Neural crest cell (in vitro differentiated cells): ENCODE measurements around the gene CD300LG. TPM values are rescaled to one million over a fixed set of nuclear protein-coding genes. Genes with fewer than 3 reads are reported as not detected.
A peak's percentile ranks its signal among the peaks of the same experiment; 100 is the strongest.
"Not testable (repeated sequence)": the region's sequence is repeated elsewhere in the genome, so short reads cannot be mapped to it uniquely, and the experiment has no call there.

ENCODE experiments used
- DNase-seq: peaks from one replicate; pipeline ENCODE4 v3.0.0; 2021; ENCODE audit warnings: low read depth, mixed read lengths, low spot score
- H3K27ac Mint-ChIP-seq: one replicate; pipeline ENCODE4 v1.8.0; 2021; ENCODE audit warnings: mild to moderate bottlenecking, mixed read lengths; ENCODE audit not compliant: unreplicated experiment
- H3K27me3 Mint-ChIP-seq: 2 replicates; pipeline ENCODE4 v1.8.0; 2021; ENCODE audit warnings: low read depth, mild to moderate bottlenecking, mixed read lengths
- H3K36me3 Mint-ChIP-seq: 2 replicates; pipeline ENCODE4 v1.8.0; 2021; ENCODE audit warnings: low read depth, mild to moderate bottlenecking, mixed read lengths
- H3K4me1 Mint-ChIP-seq: 2 replicates; pipeline ENCODE4 v1.8.0; 2021; ENCODE audit warnings: mixed read lengths
- H3K4me3 Mint-ChIP-seq: one replicate; pipeline ENCODE4 v1.8.0; 2021; ENCODE audit warnings: mild to moderate bottlenecking, mixed read lengths
- H3K9me3 Mint-ChIP-seq: 2 replicates; pipeline ENCODE4 v1.8.0; 2021; ENCODE audit warnings: mixed read lengths
- total RNA-seq: library from RNA; stranded (reverse); gene quantifications from 2 replicates; pipeline ENCODE4 v1.2.1, GENCODE V29; 2021
- TF ChIP-seq, protein P1 (sequence below): fragments of 200-600 bp; sonication (generic); conservative IDR thresholded peaks from 2 replicates; pipeline ENCODE4 v1.5.0; 2021; ENCODE audit warnings: antibody characterized with exemption, mild to moderate bottlenecking

CD300LG gene
- total RNA-seq, 1 donor from 2014 or later = not detected

DNA sequence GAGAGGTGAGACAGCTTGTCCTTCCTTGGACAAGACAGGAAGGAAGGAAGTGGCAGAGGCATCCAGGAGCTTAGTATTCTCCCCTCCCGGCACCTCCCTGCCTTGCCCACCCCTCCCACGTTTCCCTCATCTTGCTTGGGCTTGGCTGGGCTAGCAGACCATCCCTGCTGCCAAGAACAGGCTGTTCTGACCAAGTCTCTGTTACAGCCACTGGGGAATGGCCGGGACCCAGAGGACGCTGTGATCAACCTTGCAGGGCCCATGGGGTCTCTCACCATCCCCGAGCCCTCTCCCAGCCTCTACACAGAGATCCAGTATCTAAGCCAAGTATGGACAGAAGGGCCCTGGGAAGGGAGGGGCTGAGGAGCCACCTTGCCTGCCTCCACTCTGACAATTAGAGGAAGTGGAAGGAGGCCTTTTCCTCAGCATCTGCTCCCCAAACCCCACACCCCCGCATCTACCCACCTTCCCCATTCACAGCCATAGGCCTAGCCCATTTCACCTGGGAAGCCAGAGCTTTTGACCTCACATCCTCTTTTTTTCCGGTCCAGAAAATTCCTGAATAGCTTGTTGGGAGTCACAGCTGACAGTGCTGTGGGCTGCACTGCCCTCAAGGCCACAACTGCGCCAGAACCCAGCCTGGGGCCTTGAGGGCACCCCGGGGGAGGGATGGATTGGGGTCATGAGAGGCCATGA is 14.1 kb downstream of the CD300LG start:
- TF ChIP-seq, protein P1, sequence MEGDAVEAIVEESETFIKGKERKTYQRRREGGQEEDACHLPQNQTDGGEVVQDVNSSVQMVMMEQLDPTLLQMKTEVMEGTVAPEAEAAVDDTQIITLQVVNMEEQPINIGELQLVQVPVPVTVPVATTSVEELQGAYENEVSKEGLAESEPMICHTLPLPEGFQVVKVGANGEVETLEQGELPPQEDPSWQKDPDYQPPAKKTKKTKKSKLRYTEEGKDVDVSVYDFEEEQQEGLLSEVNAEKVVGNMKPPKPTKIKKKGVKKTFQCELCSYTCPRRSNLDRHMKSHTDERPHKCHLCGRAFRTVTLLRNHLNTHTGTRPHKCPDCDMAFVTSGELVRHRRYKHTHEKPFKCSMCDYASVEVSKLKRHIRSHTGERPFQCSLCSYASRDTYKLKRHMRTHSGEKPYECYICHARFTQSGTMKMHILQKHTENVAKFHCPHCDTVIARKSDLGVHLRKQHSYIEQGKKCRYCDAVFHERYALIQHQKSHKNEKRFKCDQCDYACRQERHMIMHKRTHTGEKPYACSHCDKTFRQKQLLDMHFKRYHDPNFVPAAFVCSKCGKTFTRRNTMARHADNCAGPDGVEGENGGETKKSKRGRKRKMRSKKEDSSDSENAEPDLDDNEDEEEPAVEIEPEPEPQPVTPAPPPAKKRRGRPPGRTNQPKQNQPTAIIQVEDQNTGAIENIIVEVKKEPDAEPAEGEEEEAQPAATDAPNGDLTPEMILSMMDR = no peak
- Mint-ChIP-seq H3K4me1 (peaks cover 9% of the 10 kb centered on the region), H3K4me3 (no peak overlapping the region), H3K9me3 (no peaks in the 10 kb centered on the region), H3K27ac (no peak overlapping the region), H3K27me3 (no peaks in the 10 kb centered on the region), H3K36me3 (no peaks in the 10 kb centered on the region)
- DNase-seq = no peak

DNA sequence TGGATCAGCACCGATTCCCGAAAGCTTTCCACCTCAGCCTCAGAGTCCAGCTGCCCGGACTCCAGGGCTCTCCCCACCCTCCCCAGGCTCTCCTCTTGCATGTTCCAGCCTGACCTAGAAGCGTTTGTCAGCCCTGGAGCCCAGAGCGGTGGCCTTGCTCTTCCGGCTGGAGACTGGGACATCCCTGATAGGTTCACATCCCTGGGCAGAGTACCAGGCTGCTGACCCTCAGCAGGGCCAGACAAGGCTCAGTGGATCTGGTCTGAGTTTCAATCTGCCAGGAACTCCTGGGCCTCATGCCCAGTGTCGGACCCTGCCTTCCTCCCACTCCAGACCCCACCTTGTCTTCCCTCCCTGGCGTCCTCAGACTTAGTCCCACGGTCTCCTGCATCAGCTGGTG is 15.0 kb downstream of the CD300LG start:
- no peak for DNase-seq
- peaks cover 3% of the 10 kb centered on the region for H3K27me3 Mint-ChIP-seq
- H3K9me3 Mint-ChIP-seq = no peaks in the 10 kb centered on the region
- TF ChIP-seq, protein P1 = no peak
- H3K36me3 Mint-ChIP-seq = no peaks in the 10 kb centered on the region
- no peak overlapping the region for H3K27ac Mint-ChIP-seq
- H3K4me1 Mint-ChIP-seq = peaks cover 9% of the 10 kb centered on the region
- no peak overlapping the region for H3K4me3 Mint-ChIP-seq

DNA sequence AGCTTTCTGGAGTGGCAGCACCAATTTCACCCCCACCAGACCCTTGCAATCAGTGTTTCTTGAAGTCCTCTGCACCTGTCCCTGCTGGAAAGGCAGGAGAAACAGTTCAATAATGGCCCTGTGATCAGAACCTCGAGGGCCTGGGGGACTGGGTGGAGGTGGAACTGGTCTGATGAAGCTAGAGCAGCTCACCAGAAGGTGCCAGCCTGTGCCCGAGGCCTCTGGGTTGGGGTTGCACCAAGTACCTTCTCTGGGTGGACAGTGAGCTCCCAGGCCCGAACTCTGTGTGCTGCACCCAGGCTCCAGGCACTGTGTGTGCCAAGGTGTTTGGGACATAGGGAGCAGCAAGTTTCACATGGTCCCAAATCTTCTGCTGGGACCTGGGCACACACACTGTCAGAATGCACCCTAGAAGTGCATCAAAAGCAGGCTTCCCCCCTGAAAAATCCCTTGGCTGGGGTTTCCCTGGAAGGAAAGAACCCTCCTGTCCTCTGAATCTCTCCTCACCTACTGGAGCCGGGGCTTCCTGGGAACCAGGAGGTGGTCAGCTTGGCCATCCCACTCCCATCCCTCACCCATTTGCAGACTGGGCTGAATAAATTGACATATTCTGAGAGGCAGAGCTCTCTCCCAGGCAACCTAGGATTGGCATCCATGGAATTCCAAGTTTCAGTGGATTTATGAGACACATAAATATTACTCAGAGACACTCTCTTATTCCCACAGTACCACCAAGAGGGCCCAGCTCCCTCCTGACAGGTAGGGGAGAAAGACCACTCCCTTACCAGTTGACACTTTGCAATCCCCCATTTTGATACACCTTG is 17.4 kb downstream of the CD300LG start:
- Mint-ChIP-seq H3K9me3 (no peaks in the 10 kb centered on the region), H3K4me1 (no peaks in the 10 kb centered on the region), H3K4me3 (no peak overlapping the region), H3K36me3 (no peaks in the 10 kb centered on the region), H3K27me3 (peaks cover 21% of the 10 kb centered on the region), H3K27ac (peak overlapping the region; percentile 91)
- TF ChIP-seq, protein P1 = no peak
- no peak for DNase-seq

DNA sequence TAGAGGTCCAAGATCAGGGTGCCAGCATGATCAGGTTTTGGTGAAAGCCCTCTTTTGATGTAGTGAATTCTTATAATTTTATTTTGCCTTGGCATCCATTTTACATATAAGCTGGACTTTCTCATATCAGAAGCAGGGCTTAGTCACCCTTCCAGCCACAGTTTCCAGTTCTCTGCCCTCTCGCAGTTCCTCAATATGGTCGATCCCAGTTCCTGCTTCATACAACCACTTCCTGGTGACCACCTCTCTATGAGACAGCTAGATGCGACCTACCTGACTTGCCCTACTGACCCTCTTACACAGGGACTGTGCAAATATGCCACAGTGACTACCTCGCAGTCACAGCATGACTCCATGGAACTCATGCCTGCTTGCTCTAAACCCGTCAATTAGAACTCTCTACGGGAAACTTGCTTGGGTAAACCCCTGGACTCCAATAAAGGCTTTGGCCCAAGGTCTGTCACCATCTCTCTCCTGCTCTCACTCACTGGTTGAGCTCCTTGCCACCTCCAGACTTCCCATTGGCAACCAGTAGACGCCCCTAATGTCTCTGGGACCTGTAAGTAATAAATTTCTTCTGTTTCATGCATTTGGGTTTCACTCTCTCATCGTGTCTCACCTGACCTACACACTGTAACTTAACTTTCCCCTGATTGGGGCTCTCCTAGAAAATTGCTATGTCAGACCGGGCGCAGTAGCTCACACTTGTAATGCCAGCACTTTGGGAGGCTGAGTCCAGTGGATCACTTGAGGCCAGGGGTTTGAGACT is 21.4 kb downstream of the CD300LG start:
- Mint-ChIP-seq H3K4me3 (no peak overlapping the region), H3K4me1 (no peaks in the 10 kb centered on the region), H3K27me3 (peaks cover 24% of the 10 kb centered on the region), H3K9me3 (no peaks in the 10 kb centered on the region), H3K27ac (peak overlapping the region; percentile 12), H3K36me3 (no peaks in the 10 kb centered on the region)
- no peak for DNase-seq
- TF ChIP-seq, protein P1 = no peak

DNA sequence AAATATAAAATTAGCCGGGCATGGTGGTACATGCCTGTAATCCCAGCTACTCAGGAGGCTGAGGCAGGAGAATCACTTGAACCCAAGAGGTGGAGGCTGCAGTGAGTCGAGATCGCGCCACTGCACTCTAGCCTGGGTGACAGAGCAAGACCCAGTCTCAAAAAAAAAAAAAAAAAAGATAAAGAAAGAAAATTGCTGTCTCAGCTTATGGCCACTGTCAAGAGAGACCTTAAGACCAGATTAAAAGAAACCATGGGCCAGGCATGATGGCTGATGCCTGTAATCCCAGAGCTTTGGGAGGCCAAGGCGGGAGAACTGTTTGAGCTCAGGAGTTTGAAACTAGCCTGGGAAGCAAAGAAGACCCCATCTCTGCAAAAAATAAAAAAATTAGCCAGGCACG is 22.1 kb downstream of the CD300LG start:
- not testable (repeated sequence) for H3K9me3 Mint-ChIP-seq, H3K4me1 Mint-ChIP-seq, H3K4me3 Mint-ChIP-seq, H3K27ac Mint-ChIP-seq, H3K36me3 Mint-ChIP-seq, DNase-seq
- H3K27me3 Mint-ChIP-seq = peaks cover 24% of the 10 kb centered on the region
